Measurements from ENCODE around the gene RUNX3. TPM values are rescaled to one million over a fixed set of nuclear protein-coding genes. Genes with fewer than 3 reads are reported as not detected.
A peak's percentile ranks its signal among the peaks of the same experiment; 100 is the strongest.

Gene RUNX3
- total RNA-seq, 1 experiment from 2014 or later: 22.6 TPM

GRCh38 chr1:24933468-24933867 lies 3.4 kb upstream of the RUNX3 start:
- Histone ChIP-seq H2AFZ (ENCODE audit: low read depth, low read length, poor library complexity, severe bottlenecking) (no peak overlapping the region), H3K79me2 (ENCODE audit: insufficient read depth, low read length) (peaks cover 10% of the 10 kb centered on the region; the same call in 1 of the 2 replicates), H3K4me2 (ENCODE audit: low read length) (no peak overlapping the region), H3K9ac (ENCODE audit: low read length) (no peak overlapping the region), H3K4me3 (replicated peaks in 1 of 2; ENCODE audit: low read depth in 1 of 2, low read length in 2 of 2) (no peak overlapping the region), H3K27me3 (ENCODE audit: insufficient read depth, low read length) (no peaks in the 10 kb centered on the region), H3K9me2 (ENCODE audit: insufficient read depth) (no peaks in the 10 kb centered on the region), H3K4me1 (ENCODE audit: control insufficient read depth in 1 of 2, insufficient read depth in 2 of 2, low read length in 2 of 2) (peaks cover 4 to 20% of the 10 kb centered on the region in 2 experiments), H3K27ac (ENCODE audit: low read depth, low read length) (no peak overlapping the region), H4K20me1 (ENCODE audit: insufficient read depth) (no peaks in the 10 kb centered on the region), H3K9me3 (ENCODE audit: control insufficient read depth in 1 of 2, insufficient read depth in 1 of 2, low read depth in 1 of 2, low read length in 2 of 2) (no peaks in the 10 kb centered on the region), H3K36me3 (ENCODE audit: control insufficient read depth in 1 of 2, insufficient read depth in 2 of 2, low read length in 2 of 2) (no peaks in the 10 kb centered on the region)
- ATAC-seq: no peak
- intact Hi-C loops (cut with micrococcal nuclease): loop anchor here (2.0 kb wide), 1 partner anchor 167 kb away; no protein-coding TSS in a partner anchor
- no peak for DNase-seq (ENCODE audit: low read depth, low spot score)
- CTCF ChIA-PET: interaction anchor here (1.1 to 1.7 kb wide), 2 partner anchors 18 to 104 kb away, joined by 4 to 7 read pairs; no protein-coding TSS in a partner anchor
- no TSS peak for BruUV-seq (replicated peaks)
- TF ChIP-seq EZH2phosphoT487 (IDR thresholded peaks at IDR 0.05; ENCODE audit: borderline replicate concordance): no peak
- RAD21 ChIA-PET (ENCODE audit: low non-redundant PET in 1 of 2, low total read pairs in 2 of 2, uncharacterized antibody in 2 of 2, unreplicated experiment in 2 of 2): no interaction called here
- POLR2A ChIA-PET: no interaction called here

- intact Hi-C loops (cut with micrococcal nuclease): loop anchor here (1.0 to 2.0 kb wide), 3 partner anchors 104 to 272 kb away; no protein-coding TSS in a partner anchor
- H3K27me3 ChIP-seq (ENCODE audit: insufficient read depth, low read length): no peaks in the 10 kb centered on the region
- CTCF ChIA-PET: interaction anchor here (0.7 to 1.7 kb wide), 6 partner anchors 9 to 168 kb away, joined by 3 to 7 read pairs (median 6); no protein-coding TSS in a partner anchor
- H4K20me1 ChIP-seq (ENCODE audit: insufficient read depth): no peaks in the 10 kb centered on the region
- ATAC-seq (no peak), DNase-seq (ENCODE audit: low read depth, low spot score) (no peak)
- H3K27ac ChIP-seq (ENCODE audit: low read depth, low read length): no peak overlapping the region
- BruUV-seq (replicated peaks): no TSS peak
- POLR2A ChIA-PET: no interaction called here
- H3K36me3 ChIP-seq (ENCODE audit: control insufficient read depth in 1 of 2, insufficient read depth in 2 of 2, low read length in 2 of 2): no peaks in the 10 kb centered on the region
- H3K4me1 ChIP-seq (ENCODE audit: control insufficient read depth in 1 of 2, insufficient read depth in 2 of 2, low read length in 2 of 2): peaks cover 4 to 26% of the 10 kb centered on the region in 2 experiments
- H3K79me2 ChIP-seq (ENCODE audit: insufficient read depth, low read length): peaks cover 16% of the 10 kb centered on the region
- H2AFZ ChIP-seq (ENCODE audit: low read depth, low read length, poor library complexity, severe bottlenecking): peak overlapping the region; percentile 48
- no peak for TF ChIP-seq EGR1 (IDR thresholded peaks at IDR 0.05; ENCODE audit: low read depth)
- no peak for TF ChIP-seq REST (IDR thresholded peaks at IDR 0.05; ENCODE audit: low read depth)
- TF ChIP-seq CTCF (IDR thresholded peaks at IDR 0.05 in 2 of 3, conservative IDR thresholded peaks at IDR 0.05 in 1 of 3; ENCODE audit: borderline replicate concordance in 1 of 3, insufficient read depth in 1 of 3, low read depth in 2 of 3, low read length in 2 of 3): no peak
- no peak for TF ChIP-seq ATF3 (IDR thresholded peaks at IDR 0.05)
- TF ChIP-seq POLR2AphosphoS5 (IDR thresholded peaks at IDR 0.05; ENCODE audit: low read depth, low read length): no peak
- TF ChIP-seq YY1 (IDR thresholded peaks at IDR 0.05; ENCODE audit: extremely low read depth, insufficient replicate concordance, low read depth, low read length): no peak
- TF ChIP-seq SRF (IDR thresholded peaks at IDR 0.05; ENCODE audit: low read depth): no peak
- no peak for TF ChIP-seq FOSL1 (IDR thresholded peaks at IDR 0.05; ENCODE audit: low read depth)
- TF ChIP-seq TCF7L2 (IDR thresholded peaks at IDR 0.05; ENCODE audit: borderline replicate concordance, extremely low read depth, insufficient read depth, insufficient read length): no peak
- H3K9me2 ChIP-seq (ENCODE audit: insufficient read depth): no peaks in the 10 kb centered on the region
- H3K4me3 ChIP-seq (replicated peaks in 1 of 2; ENCODE audit: low read depth in 1 of 2, low read length in 2 of 2): peak overlapping the region in 1 of 2 experiments; percentile 30; a peak in 2 of 4 replicates
- no peaks in the 10 kb centered on the region for H3K9me3 ChIP-seq (ENCODE audit: control insufficient read depth in 1 of 2, insufficient read depth in 1 of 2, low read depth in 1 of 2, low read length in 2 of 2)
- peak overlapping the region; percentile 60 for H3K4me2 ChIP-seq (ENCODE audit: low read length)
- H3K9ac ChIP-seq (ENCODE audit: low read length): no peak overlapping the region
- RAD21 ChIA-PET (ENCODE audit: low non-redundant PET in 1 of 2, low total read pairs in 2 of 2, uncharacterized antibody in 2 of 2, unreplicated experiment in 2 of 2): interaction anchor here in 1 of 2 experiments (1.1 kb wide), 1 partner anchor 104 kb away, joined by 3 read pairs; no protein-coding TSS in a partner anchor
These were observed 2.7 kb upstream of the RUNX3 start for GRCh38 chr1:24932725-24933294.
